ENCODE data around the gene B9D1.
A peak's percentile ranks its signal among the peaks of the same experiment; 100 is the strongest.

The B9D1 gene

DNA sequence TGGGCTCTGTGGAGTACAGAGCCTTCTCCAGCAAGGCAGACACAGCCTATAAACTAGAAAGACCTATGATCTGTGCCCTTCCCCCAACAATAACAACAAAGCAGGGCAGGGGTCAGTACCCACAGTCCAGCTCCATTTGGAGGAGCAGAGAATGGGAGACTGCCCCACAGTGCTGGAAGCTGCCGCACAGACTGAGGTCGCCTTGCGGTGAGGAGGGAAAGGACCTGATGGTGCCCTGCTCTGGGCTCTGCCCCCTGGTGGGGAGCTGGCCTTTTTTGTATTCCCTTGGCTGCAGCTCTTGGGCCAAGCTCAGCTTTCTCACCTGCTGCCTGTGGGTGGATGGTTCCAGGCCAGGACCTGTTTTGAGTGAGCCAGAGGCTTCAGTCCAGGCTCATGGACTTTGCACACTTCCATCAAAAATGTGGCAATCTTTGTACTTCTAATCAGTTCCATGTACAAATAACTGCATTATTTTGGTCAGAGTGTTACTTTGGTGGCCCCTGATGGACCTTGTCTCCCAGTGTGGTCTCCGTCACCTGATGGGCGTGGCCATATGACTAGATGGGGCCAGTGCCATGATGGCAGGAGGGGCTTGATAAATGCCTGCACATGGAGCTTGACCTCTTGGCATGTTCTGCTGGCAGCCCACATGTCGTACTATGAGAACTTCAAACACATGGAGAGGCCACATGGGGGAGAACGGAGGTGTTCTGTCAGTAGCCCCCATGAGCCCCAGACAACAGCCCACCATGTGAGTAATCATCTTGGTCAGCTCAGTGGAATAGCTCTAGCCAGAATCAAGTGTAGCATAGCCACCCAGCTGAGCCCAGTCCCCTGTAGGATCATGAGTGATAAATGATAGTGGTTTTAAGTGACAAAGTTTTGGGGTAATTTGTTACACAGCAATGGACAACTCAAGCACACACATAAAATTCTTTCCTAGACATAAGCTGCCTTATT lies 24.2 kb downstream of the B9D1 start:
- peak; percentile 9 to 41 for DNase-seq (ENCODE audit: low read depth in 2 of 2)

DNA sequence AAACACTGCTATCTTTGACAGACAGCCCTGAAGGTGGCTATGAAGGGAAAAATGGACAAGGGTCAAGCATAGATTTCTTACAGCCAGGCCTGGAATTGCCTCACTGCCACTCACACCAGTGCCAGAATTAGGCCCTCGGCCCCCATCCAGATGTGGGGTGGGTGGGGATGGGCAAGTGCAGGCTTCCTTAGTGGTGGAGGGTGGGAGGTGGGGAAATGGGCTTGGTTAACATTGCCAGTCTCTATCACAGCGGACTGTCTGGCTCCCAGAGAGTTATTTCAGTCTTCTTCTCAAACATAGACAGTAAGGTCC lies 24.9 kb downstream of the B9D1 start:
- DNase-seq (ENCODE audit: low read depth in 2 of 2) = no peak

DNA sequence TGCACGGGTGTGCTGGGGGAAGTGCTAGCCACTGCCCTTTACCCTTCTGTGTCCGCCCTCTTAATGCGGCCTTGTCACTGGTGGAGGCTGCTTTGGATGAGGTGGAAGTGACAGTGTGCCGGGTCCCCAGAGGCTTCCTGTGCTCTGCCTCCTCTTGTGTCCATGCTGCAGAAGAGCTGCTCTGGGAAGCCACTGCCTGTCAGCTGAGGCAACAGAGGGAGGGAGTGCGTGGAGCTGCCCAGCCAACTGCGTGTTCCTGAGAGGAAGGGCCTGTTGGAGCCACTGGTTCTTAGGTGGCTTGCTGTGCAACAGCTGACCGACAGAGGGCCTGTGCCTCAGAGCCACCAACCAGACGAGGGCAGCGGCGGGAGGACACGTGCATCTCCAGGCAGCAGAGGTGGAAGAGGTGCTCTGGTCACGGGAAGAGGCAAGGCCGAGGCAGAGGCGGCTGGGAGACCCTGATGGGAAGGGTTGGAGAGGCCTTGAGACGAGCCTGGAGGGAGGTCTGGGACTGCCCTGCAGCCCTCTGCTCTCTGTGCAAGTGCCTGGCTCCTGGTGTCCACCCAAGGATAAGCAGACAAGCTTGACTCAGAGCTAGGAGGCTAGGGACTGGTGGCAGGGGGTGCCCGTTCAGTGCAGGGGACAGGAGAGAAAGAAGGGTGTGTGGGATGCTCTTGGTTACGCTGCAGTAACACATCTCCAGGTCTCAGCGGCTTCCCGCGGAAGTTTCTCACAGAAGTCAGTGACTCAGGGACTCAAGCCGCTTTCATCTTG lies 25.4 kb downstream of the B9D1 start:
- no peak for DNase-seq (ENCODE audit: low read depth in 2 of 2)

DNA sequence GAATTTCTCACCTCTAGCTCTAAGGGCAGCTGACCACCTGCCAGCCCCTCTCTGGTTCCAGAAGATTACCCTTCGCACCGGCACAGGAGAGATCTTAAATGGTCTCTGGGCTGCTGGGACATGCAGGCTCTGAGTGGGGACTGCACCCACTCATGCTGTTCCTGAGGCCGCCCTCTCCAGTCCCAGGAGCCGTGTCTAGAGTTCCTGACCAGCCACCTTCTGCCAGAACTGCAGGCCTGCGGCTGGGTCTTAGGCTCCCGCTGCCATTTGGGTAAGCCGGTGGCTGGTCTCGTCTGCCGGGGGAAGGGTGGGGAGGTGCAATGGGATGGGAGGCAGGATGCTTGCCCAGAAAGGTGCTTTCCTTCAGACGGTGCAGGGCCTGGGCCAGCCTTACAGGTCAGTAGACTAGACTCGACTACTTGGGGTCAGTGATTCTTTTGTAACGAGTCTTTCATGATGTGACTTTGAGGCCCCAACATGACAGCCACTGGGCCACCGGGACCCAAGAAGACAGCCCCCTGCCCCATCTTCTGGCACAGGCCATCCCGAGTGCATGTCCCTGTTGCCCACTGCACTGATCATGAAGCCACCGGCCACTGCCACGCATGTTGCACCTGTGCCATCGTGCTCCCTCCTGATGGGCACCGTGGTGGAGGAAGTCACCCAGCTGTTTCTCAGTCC lies 26.4 kb downstream of the B9D1 start:
- DNase-seq (ENCODE audit: low read depth in 2 of 2) = no peak

DNA sequence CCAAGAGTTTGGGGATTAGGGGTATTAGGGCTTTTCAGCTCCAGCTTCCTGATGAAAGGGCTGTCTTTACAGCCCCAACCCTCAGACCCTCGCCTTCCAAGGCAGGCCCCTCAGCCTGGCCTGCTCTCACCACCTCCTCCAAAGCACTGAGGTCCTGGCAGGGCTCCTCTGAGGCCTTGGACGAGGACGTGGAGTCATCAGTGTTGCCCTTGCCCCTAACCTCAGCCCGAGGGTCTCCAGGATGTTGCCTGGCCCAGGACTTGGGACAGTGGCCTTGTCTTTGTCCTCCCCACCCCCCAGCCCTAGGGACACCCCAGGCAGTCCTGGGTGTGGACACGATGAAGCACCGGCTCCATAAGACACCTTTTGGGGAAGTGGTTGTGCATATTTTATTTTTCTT lies 28.2 kb downstream of the B9D1 start:
- no peak for DNase-seq (ENCODE audit: low read depth in 2 of 2)

DNA sequence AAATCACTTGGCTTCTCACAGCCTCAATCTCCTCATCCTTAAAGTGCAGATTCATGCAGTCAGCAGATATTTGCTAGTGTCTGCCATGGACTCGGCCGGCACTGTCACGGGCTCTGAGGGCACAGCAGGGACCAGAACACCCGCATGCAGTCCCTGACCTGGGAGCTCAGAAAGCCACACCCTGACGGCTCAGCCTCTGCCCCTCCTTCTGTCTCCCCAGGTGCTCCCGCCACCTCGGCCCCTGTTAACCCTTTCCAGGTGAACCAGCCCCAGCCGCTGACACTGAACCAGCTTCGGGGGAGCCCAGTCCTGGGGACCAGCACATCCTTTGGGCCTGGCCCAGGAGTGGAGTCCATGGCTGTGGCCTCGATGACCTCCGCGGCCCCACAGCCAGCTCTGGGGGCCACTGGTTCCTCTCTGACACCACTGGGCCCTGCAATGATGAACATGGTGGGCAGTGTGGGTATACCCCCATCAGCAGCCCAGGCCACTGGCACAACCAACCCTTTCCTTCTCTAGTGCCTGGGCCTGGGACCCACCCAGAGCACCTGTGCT lies 28.7 kb downstream of the B9D1 start:
- no peak for DNase-seq (ENCODE audit: low read depth in 2 of 2)

DNA sequence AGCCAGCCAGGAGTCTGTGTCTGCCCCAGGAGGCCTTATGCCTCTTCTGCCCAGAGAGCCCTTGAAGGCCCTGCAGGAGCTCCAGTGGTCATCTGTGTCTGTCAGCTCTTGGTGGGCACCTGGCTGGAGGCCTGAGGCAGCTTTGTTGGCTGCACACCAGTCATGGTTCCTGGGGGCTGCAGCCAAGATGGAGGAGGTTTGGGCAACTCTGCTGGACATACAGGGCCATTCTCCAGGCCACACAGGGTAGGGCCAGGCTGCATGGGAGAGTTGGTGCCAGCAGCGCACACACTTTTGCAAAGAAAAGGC lies 29.4 kb downstream of the B9D1 start:
- no peak for DNase-seq (ENCODE audit: low read depth in 2 of 2)

DNA sequence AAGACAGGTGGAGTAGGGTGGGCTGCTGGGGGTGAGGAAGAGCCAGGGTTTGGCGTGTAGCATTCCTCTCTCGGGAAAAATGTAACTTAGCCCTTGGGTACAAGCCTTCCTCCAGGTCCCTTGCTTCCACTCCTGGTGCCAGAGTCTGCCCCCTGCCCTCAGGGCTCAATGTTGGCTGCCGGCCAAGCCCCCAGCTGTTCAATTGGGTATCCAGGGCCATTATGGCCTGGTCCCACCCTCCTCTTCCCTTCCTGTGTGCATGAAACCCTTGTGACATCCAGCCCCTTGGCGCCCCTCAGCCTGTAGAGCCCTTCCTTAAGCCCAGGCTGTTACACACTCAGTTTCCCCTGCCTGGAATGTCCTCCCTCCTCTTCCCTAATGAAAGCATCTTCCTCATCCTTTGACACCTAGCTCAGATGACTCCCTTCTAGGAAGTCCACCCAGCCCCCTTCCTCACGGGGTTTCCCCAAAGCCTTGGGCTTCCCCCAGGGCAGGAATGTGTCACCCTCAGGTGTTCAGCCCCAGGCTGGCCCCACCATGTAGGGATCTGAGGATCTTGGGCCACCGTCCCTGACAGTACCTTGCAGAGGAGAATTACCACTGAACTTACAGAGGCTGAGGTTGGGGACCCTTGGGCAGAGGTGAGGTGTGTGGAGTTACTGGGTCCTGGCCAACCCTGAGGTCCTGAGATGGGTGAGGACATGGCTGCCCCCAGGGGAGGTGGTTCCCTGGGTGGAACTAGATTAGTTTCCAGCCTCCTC lies 30.0 kb downstream of the B9D1 start:
- no peak for DNase-seq (ENCODE audit: low read depth in 2 of 2)

DNA sequence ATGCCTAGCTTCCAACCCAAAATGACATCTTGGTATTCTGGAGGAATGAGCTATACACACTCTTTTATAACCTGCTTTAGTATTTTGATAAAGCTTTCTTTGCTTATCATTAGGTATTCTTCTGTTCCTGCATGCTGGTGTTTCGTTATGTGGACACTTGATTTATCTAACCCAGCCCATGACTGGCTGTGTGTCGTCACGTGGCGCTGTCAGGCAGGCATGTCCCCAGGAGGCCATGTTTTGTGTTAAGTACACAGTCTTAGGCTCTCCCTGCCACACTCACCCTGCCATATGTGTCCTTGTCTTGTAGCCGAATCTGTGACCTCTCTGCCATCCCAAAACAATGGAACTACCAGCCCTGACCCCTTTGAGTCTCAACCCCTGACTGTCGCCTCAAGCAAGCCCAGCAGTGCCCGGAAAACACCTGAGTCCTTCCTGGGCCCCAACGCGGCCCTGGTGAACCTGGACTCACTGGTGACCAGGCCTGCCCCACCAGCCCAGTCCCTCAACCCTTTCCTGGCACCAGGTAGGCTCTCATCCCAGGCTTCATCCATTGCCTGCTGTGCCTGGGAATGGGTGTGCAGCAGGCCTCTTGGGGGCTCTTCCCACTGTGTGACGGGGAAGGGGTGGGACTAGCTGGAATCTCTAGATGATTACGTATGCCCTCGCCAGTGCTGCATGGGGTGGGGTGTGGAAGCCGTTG lies 30.8 kb downstream of the B9D1 start:
- DNase-seq (ENCODE audit: low read depth in 2 of 2) = no peak

DNA sequence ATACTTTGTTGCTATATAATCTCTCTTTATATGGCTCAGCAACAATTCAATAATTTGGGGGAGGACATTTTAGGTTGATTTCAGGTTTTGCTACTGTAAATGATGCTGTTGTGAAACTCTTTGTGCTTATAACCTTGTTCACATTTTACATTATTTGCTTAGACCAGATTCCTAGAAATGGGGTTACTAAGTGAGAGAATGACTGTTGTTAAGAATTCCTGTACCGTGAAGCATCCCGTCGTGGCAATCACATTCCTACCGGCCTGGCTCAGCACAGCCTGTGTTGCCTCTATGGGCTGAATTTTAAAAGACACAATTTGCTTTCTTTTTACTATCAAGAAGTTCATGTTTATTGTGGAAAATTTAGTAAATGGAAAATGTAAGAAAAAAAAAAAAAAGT lies 31.4 kb downstream of the B9D1 start:
- DNase-seq (ENCODE audit: low read depth in 2 of 2) = no peak

DNA sequence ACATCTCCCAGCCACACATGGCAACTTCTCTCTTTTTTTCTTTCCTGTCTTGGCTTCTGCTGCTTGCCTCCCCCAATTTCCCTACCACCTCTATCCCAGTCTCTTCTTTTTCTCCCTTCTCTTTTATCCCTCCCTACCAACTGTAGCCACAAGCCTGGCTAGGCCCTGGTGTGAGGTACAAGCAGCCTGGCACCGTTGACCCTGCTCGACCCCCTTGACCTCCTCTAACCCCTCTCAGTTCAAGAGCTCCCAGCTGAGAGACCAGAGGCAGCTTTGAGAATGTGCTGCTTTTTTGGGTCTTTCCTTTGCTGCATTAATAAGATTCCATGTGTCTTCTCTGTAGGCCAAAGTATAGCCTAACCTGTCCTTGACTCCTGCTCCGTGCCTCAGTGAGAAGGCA lies 32.3 kb downstream of the B9D1 start:
- no peak for DNase-seq (ENCODE audit: low read depth in 2 of 2)

DNA sequence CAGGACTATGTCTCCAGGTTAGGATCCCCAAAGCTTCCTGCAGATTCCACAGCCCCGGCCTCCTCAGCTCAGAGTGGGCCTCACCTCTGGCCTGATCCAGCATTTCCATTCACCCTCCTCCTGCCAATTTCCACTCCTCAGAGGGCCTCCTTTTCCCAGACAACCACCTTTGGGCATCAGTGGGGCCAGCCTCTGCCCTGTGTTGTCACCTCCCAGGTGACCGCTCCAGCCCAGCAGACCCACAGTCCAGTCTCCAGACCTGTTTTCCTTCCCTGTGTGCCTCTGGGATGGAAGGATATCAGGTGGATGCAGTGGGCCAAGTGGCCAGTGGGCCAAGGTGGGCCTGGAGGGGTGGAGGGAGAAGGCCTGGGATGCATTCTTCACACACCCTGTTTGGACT lies 32.7 kb downstream of the B9D1 start:
- DNase-seq (ENCODE audit: low read depth in 2 of 2) = no peak

DNA sequence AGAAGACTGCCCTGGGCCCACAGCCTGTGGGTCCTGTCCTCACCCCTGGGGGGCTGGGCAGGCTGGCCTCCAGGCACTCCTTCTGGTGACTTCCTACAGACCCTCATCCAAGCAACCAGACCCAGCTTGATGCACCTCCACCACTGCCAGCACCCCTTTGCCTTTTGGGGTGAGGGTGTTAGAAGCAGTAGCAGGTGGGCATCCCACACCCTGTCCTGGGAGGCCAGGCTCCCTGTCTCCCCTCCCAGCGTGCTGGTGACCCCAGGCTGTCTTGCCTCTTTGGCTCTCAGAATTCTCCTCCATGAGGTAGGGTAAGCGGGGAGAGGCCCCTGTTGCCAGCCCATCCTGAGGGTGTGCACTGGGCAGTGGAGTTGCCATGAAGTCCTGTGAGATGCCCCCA lies 33.4 kb downstream of the B9D1 start:
- DNase-seq (ENCODE audit: low read depth in 2 of 2) = no peak

DNA sequence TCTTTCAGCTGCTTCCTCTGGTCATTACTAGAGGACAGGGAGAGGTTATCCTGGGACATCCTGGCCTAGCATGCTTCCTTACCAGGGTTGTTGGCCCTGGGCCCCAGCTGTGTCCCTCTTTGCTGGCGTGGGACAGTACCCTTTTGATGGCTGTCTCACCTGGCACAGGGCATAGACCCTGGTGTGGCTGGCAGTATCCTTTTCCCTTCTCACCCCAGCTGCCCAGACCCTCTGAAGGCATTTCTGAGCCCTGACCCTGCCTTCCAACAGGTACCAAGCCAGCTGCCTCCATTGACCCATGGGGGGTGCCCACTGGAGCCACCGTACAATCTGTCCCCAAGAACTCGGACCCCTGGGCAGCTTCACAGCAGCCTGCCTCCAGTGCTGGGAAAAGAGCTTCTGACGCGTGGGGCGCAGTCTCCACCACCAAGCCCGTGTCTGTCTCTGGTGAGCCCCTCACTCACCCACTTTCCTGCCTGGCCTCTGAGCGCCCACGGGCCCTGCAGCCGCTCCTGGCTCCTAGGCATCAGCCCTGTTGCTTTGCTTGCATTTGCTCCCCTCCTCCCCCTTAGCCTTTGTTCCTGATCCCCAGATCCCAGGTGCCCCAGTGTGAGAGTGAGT lies 34.0 kb downstream of the B9D1 start:
- DNase-seq (ENCODE audit: low read depth in 2 of 2) = no peak

DNA sequence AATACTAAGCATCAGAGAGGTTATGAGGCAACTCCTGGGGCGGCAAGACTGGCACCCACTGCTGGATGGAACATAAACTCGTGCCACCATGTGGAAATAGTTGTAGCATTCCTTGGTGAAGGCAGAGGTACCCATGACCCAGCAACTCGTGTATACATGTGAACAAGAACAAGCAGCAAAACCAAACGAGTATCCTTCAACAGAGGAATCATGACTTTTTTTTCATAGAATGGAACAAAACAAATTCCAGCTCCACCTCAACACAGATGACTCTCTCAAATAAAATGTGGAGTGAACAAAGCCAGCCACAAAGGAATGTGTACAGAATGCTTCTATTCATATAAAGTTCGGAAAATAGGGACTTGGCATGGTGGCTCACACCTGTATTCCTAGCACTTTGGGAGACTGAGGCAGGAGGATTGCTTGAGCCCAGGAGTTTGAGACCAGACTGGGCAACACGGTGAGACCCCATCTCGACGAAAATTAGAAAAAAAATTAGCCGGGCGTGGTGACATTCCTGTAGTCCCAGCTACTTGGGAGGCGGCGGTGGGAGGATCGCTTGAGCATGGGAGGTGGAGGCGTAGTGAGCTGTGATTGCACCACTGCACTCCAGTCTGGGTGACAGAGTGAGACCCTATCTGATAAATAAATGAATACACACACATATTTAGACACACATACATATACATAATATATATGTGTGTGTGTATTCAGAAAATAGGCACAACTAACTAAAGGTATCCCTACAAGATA lies 35.3 kb downstream of the B9D1 start:
- DNase-seq (ENCODE audit: low read depth in 2 of 2) = no peak

DNA sequence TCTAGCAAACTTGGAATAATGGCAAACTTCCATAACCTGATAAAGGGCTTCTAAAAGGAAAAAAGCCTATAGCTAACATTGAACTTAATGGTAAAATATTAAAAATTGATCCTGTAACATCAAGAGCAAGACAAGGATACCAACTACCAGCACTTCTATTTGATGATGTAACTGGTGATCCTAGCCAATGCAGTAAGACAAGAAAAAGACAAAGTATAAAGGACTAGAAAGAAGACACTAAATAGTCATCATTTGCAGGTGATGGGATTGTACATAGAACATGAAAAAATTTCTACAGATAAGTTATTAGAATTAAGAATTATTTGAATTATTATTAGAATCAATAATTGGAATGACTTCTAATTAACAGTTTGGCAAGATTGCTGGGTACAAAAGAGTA lies 37.0 kb downstream of the B9D1 start:
- DNase-seq (ENCODE audit: low read depth in 2 of 2) = no peak

DNA sequence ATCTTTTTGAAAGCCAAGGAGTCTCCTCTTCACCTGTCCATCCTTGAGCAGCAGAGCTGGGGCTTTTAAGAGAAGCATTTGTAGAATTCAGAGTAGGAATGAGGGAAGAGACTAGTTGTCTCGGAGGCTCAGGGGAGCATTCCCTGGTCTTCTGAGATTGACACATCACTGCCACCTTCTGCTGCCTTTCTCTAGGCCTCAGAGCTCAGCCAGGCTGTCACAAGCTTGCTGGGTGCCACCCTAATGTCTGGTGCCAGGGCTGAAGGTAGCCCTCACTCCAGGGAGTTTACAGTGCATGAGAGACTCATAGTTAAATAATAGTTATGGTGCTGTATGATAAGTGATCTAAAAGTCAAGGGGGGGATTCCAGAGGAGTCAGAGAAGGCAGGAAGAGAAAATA lies 39.7 kb downstream of the B9D1 start:
- no peak for DNase-seq (ENCODE audit: low read depth in 2 of 2)

DNA sequence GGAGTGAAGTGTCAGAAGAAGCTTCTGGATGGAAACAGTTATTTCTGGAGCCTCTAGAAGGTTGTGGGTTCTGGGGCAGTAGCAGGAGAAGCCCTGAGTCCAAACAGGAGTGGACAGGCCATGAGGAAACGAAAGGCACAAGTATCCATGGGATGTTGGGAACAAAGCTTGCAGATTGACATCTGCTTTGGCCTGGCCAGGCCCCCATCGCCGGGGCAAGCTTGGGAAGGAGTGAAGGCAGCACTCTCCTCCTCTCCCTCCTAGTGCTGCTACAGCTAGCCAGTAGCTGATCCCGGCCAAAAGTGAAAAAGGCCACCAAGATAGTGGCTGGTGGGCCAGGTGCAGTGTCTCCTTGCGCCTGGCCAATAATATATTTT lies 40.4 kb downstream of the B9D1 start:
- DNase-seq (ENCODE audit: low read depth in 2 of 2) = no peak

DNA sequence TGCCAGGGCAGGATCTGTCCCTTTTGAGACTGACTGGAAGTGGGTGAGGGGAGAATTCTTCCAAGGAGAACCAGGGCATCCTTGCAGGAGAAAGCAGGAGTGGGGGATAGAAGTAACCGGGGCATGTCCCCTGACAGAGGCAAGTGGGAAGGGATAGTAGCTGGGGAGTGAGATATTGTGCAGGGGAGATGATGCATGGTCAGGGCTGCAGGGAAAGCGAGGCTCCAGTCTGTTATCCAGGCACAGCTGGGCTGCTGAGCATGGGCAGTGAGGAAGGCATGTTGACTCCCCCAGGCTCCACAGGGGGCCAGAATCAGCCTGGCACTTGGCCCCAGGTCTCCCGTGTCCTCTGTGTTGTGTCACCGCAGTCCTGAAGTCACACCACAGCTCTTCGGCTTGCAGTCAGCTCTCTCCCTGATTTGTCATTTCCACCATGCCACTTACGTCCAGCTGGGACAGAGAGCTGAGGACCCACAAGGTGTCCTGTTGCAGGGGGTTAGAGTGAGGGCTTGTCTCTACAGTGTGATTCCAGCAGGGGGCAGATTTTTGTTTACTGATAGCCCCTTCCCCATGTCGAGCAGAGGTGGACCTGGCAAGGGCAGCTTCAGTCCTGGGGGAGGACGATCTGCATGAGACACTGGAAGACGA lies 40.9 kb downstream of the B9D1 start:
- DNase-seq (ENCODE audit: low read depth in 2 of 2) = no peak

DNA sequence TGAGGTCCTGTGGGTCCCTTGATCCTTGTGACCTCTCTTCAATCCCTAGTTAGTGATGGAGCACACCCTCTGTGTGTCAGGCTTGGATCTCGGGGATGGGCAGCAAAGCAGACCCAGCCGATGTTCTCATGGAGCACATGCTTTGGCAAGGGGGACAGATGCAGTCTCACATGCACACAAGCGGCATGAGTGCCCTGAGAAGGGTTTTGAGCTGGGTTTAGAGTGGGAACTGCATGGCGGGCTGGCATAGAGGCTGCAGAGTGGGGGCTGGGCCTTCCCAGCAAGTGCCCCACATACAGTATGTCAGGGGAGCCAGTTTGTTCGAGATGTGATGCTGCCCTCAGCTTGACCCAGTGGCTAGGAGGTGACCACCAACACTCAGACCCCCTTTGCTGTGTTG lies 41.6 kb downstream of the B9D1 start:
- no peak for DNase-seq (ENCODE audit: low read depth in 2 of 2)

Data from stimulated activated CD8-positive, alpha-beta memory T cell treated with anti-CD3 and anti-CD28 coated beads, Interleukin-7, amount 100 ng/mL, for 4 hours (primary cell).